ENCODE measurements around the gene SMCHD1. TPM values are rescaled to one million over a fixed set of nuclear protein-coding genes. Genes with fewer than 3 reads are reported as not detected.

The SMCHD1 gene
- total RNA-seq, 1 experiment from 2014 or later, result 33.0 TPM

- TF ChIP-seq, protein P1, sequence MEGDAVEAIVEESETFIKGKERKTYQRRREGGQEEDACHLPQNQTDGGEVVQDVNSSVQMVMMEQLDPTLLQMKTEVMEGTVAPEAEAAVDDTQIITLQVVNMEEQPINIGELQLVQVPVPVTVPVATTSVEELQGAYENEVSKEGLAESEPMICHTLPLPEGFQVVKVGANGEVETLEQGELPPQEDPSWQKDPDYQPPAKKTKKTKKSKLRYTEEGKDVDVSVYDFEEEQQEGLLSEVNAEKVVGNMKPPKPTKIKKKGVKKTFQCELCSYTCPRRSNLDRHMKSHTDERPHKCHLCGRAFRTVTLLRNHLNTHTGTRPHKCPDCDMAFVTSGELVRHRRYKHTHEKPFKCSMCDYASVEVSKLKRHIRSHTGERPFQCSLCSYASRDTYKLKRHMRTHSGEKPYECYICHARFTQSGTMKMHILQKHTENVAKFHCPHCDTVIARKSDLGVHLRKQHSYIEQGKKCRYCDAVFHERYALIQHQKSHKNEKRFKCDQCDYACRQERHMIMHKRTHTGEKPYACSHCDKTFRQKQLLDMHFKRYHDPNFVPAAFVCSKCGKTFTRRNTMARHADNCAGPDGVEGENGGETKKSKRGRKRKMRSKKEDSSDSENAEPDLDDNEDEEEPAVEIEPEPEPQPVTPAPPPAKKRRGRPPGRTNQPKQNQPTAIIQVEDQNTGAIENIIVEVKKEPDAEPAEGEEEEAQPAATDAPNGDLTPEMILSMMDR (IDR thresholded peaks at IDR 0.05), result no peak
These were observed 131.7 kb downstream of the SMCHD1 start (continued) for GRCh38 chr18:2787225-2787624.

DNA sequence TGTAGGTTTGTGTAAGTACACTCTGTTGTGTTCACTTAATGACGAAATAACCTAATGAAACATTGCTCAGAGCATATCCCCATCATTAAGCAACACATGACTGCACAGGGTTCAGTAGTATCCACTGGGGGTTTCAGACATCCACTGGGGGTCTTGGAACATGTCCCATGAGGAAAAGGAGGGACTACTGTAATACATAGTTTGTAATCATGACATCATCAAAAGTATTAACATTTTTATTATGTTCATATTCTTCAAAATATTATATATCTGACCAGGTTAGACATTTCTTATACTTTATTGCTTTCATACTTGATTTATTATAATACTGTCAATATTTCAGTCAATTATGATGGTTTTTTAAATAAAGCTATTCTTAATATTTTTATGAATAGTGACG lies 136.9 kb downstream of the SMCHD1 start:
- POLR2A ChIA-PET, result no interaction called here
- H3K9me3 Mint-ChIP-seq, result no peaks in the 10 kb centered on the region
- DNase-seq (ENCODE audit: low spot score) (no peak), ATAC-seq (no peak)
- CTCF ChIA-PET, result no interaction called here
- no peaks in the 10 kb centered on the region for H3K27me3 Mint-ChIP-seq (ENCODE audit: low read depth)
- H3K4me3 Mint-ChIP-seq, result no peak overlapping the region
- H3K27ac Mint-ChIP-seq, result no peak overlapping the region
- TF ChIP-seq FOXP4 (CRISPR knock-in tag; IDR thresholded peaks at IDR 0.05) (no peak), TCF7 (CRISPR knock-in tag; IDR thresholded peaks at IDR 0.05; ENCODE audit: low read depth) (no peak), NR1H2 (CRISPR knock-in tag; IDR thresholded peaks at IDR 0.05) (no peak)
- peaks cover 31% of the 10 kb centered on the region for H3K36me3 Mint-ChIP-seq
- H3K4me1 Mint-ChIP-seq, result peaks cover 5% of the 10 kb centered on the region

DNA sequence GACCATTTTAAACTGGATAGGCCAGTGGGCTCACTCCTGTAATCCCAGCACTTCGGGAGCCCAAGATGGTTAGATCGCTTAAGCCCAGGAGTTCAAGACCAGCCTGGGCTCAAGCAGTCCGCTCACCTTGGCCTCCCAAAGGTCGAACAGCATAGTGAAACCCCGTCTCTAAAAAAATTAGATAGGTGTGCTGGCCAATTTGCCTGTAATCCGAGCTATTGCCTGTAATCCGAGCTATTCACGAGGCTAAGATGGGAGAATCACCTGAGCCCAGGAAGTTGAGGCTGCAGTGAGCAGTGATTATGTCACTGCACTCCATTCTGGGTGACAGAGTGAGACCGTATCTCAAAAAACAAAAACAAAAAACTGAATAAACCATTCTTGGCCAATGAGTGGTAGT lies 138.6 kb downstream of the SMCHD1 start:
- H3K27ac Mint-ChIP-seq, result no peak overlapping the region
- CTCF ChIA-PET, result no interaction called here
- DNase-seq (ENCODE audit: low spot score) (no peak), ATAC-seq (peak; percentile 75)
- peaks cover 5% of the 10 kb centered on the region for H3K4me1 Mint-ChIP-seq
- H3K9me3 Mint-ChIP-seq, result no peaks in the 10 kb centered on the region
- H3K27me3 Mint-ChIP-seq (ENCODE audit: low read depth), result no peaks in the 10 kb centered on the region
- H3K36me3 Mint-ChIP-seq, result peaks cover 26% of the 10 kb centered on the region
- POLR2A ChIA-PET, result interaction anchor here (0.6 kb wide), 1 partner anchor 35 kb away, joined by 3 read pairs; no protein-coding TSS in a partner anchor
- H3K4me3 Mint-ChIP-seq, result no peak overlapping the region
- TF ChIP-seq ERG (CRISPR knock-in tag; IDR thresholded peaks at IDR 0.05) (no peak), FOXJ3 (CRISPR knock-in tag; IDR thresholded peaks at IDR 0.05; ENCODE audit: borderline replicate concordance) (no peak), RELA (CRISPR knock-in tag; IDR thresholded peaks at IDR 0.05; ENCODE audit: borderline replicate concordance) (no peak), ESRRA (CRISPR knock-in tag; IDR thresholded peaks at IDR 0.05; ENCODE audit: borderline replicate concordance) (no peak), TP53 (CRISPR knock-in tag; IDR thresholded peaks at IDR 0.05) (no peak), MAX (CRISPR knock-in tag; IDR thresholded peaks at IDR 0.05) (no peak), ZNF263 (CRISPR knock-in tag; IDR thresholded peaks at IDR 0.05; ENCODE audit: low read depth) (no peak), FOXP1 (CRISPR knock-in tag; IDR thresholded peaks at IDR 0.05; ENCODE audit: borderline replicate concordance) (no peak), ETV6 (CRISPR knock-in tag; IDR thresholded peaks at IDR 0.05) (no peak), ZNF423 (CRISPR knock-in tag; IDR thresholded peaks at IDR 0.05) (no peak), PREB (CRISPR knock-in tag; IDR thresholded peaks at IDR 0.05; ENCODE audit: borderline replicate concordance) (no peak), CBFB (CRISPR knock-in tag; IDR thresholded peaks at IDR 0.05; ENCODE audit: low read depth) (no peak)
